ENCODE measurements around the gene XYLT2.
"Not testable (repeated sequence)": the region's sequence is repeated elsewhere in the genome, so short reads cannot be mapped to it uniquely, and the experiment has no call there.

Gene XYLT2

GRCh38 chr17:50322271-50322670 lies 23.7 kb upstream of the XYLT2 start:
- DNase-seq = no peak

- no peak for DNase-seq
Measured at GRCh38 chr17:50323060-50323459, 22.9 kb upstream of the XYLT2 start.

- DNase-seq = no peak
Measured at GRCh38 chr17:50325906-50326305, 20.0 kb upstream of the XYLT2 start.

GRCh38 chr17:50326831-50327364 lies 19.0 kb upstream of the XYLT2 start:
- no peak for DNase-seq

GRCh38 chr17:50328363-50329325 lies 17.3 kb upstream of the XYLT2 start:
- no peak for DNase-seq

- DNase-seq = no peak
Measured at GRCh38 chr17:50329716-50330115, 16.2 kb upstream of the XYLT2 start.

- DNase-seq = no peak
Measured at GRCh38 chr17:50330151-50330775, 15.7 kb upstream of the XYLT2 start.

- no peak for DNase-seq
Measured at GRCh38 chr17:50331085-50331791, 14.7 kb upstream of the XYLT2 start.

- DNase-seq = no peak
Measured at GRCh38 chr17:50332196-50332595, 13.7 kb upstream of the XYLT2 start.

- not testable (repeated sequence) for DNase-seq
Measured at GRCh38 chr17:50333291-50334057, 12.5 kb upstream of the XYLT2 start.

- no peak for DNase-seq
Measured at GRCh38 chr17:50337956-50338355, 8.0 kb upstream of the XYLT2 start.

- DNase-seq = no peak
Measured at GRCh38 chr17:50338645-50339044, 7.3 kb upstream of the XYLT2 start.

GRCh38 chr17:50339381-50339780 lies 6.5 kb upstream of the XYLT2 start:
- DNase-seq = no peak

- DNase-seq = no peak
Measured at GRCh38 chr17:50344731-50345365, 1.1 kb upstream of the XYLT2 start.

GRCh38 chr17:50346313-50347116 lies 589 bp downstream of the XYLT2 start:
- no peak for DNase-seq

GRCh38 chr17:50347117-50347893 lies 1.4 kb downstream of the XYLT2 start:
- DNase-seq = no peak

- DNase-seq = no peak
Measured at GRCh38 chr17:50347894-50348291, 2.0 kb downstream of the XYLT2 start.

- no peak for DNase-seq
Measured at GRCh38 chr17:50348522-50349242, 2.8 kb downstream of the XYLT2 start.

GRCh38 chr17:50349243-50349600 lies 3.3 kb downstream of the XYLT2 start:
- no peak for DNase-seq

- no peak for DNase-seq
Measured at GRCh38 chr17:50350733-50351132, 4.8 kb downstream of the XYLT2 start.
